ENCODE measurements around the gene CLIP3. TPM values are rescaled to one million over a fixed set of nuclear protein-coding genes. Genes with fewer than 3 reads are reported as not detected.

Gene CLIP3
- polyA plus RNA-seq, 2 of the 4 experiments (the other 2 are of a cell fraction), result 1.1 to 1.5 TPM

DNA sequence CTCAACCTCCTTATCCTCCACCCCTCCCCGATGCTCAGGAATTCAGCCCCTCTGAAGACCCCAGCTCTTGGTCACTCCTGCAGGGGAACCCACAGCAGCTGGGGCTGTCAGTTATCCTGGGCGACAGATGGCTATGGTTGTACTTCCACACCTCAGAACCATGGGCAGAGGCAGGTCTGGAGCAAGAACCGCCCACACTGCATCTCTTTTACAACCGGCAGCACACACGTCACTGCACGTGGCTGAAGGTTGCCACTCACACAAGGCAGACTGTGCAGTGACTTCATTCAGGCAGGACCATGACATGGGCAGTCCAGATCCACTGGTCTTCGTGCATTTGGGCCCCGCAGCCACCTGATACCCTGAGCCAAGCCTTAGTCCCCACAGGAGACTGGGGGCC is 59.2 kb downstream of the CLIP3 start:
- ChIA-PET POLR2A (no interaction called here), CTCF (interaction anchor here (0.7 to 1.7 kb wide), 2 partner anchors 11 to 872 kb away, joined by 3 to 6 read pairs; no protein-coding TSS in a partner anchor)
- H3K4me1 ChIP-seq, result no peaks in the 10 kb centered on the region
- TF ChIP-seq RCOR1 (IDR thresholded peaks at IDR 0.05; ENCODE audit: low read depth, low read length) (no peak), ESRRA (IDR thresholded peaks at IDR 0.05; ENCODE audit: borderline replicate concordance, low read length) (no peak), REST (IDR thresholded peaks at IDR 0.05) (peak; percentile 35; the same call in 1 of the 2 replicates), KDM1A (IDR thresholded peaks at IDR 0.05; ENCODE audit: low read depth) (no peak), CBX8 (IDR thresholded peaks at IDR 0.05) (no peak)
- peak in 1 of 2 experiments; percentile 39 for DNase-seq (ENCODE audit: low read depth in 1 of 2, low spot score in 1 of 2)
- no peak overlapping the region for H3K27ac ChIP-seq
- no peaks in the 10 kb centered on the region for H3K9me3 ChIP-seq
- peak; percentile 34 to 49; a peak in 4 of 6 replicates for ATAC-seq
- no peak overlapping the region for H3K4me3 ChIP-seq
- 6% methylated on average over 8 of the region's 8 CpGs for WGBS (ENCODE audit: missing lambda C conversion rate)
- H3K4me2 ChIP-seq, result no peak overlapping the region
- FAIRE-seq, result no peak

DNA sequence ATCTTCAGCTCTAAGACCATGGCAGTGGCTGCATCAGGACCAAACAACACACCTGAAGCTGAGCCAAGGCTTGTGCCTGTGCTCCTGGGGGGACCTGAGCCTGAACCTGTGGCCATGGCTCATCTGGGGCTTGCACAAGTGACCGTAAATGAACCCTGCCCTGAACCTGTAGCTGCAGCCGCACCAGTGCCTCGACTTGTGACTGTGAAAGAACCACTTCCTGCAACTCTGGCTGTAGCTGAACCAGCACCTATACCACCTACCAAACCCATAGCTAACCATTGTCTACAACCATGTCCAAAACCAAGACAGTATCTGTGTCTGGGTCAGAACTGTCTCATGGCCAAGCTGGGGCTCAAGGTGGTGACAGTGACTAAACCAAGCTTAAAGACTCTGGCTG is 65.9 kb downstream of the CLIP3 start:
- ChIA-PET POLR2A (no interaction called here), CTCF (interaction anchor here (1.2 to 2.7 kb wide), 5 partner anchors 10 to 265 kb away, joined by 3 to 8 read pairs (median 6); no protein-coding TSS in a partner anchor)
- Histone ChIP-seq H3K9me3 (no peaks in the 10 kb centered on the region), H3K27ac (no peak overlapping the region), H3K4me1 (no peaks in the 10 kb centered on the region), H3K4me2 (no peak overlapping the region), H3K4me3 (no peak overlapping the region)
- ATAC-seq (no peak), DNase-seq (ENCODE audit: low read depth in 1 of 2, low spot score in 1 of 2) (no peak), FAIRE-seq (peak; percentile 32)
- WGBS (ENCODE audit: missing lambda C conversion rate), result 31% methylated on average over 3 of the region's 3 CpGs
- TF ChIP-seq, protein P1, sequence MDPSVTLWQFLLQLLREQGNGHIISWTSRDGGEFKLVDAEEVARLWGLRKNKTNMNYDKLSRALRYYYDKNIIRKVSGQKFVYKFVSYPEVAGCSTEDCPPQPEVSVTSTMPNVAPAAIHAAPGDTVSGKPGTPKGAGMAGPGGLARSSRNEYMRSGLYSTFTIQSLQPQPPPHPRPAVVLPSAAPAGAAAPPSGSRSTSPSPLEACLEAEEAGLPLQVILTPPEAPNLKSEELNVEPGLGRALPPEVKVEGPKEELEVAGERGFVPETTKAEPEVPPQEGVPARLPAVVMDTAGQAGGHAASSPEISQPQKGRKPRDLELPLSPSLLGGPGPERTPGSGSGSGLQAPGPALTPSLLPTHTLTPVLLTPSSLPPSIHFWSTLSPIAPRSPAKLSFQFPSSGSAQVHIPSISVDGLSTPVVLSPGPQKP (IDR thresholded peaks at IDR 0.05; ENCODE audit: low read depth, low read length), result no peak
- TF ChIP-seq EHMT2 (IDR thresholded peaks at IDR 0.05; ENCODE audit: low read depth) (no peak), GATA3 (IDR thresholded peaks at IDR 0.05; ENCODE audit: borderline replicate concordance) (no peak)

Other genes starting within 250 kb of the CLIP3 start
- 0.86 and 0.92 TPM in 2 replicates for gene PRODH2, start 220.0 kb downstream of the CLIP3 start, polyA plus RNA-seq (2011; rRNA removed)
- 0.55 to 1.0 TPM (median 0.73 TPM) in 3 replicates for gene PRODH2, start 220.0 kb downstream of the CLIP3 start, polyA plus RNA-seq (2017; fragmentation: RNase III; extraction: RNeasy Plus Mini Kit Qiagen cat#74134 plus additional on column Dnase treatment)
- gene NPHS1, start 180.4 kb downstream of the CLIP3 start, polyA plus RNA-seq (2011; rRNA removed), result 0.27 and 0.30 TPM in 2 replicates
- 0.16 to 0.27 TPM (median 0.21 TPM) in 3 replicates for gene NPHS1, start 180.4 kb downstream of the CLIP3 start, polyA plus RNA-seq (2017; fragmentation: RNase III; extraction: RNeasy Plus Mini Kit Qiagen cat#74134 plus additional on column Dnase treatment)
- 0.26 and 0.34 TPM in 2 replicates for gene KIRREL2, start 176.0 kb downstream of the CLIP3 start, polyA plus RNA-seq (2011; rRNA removed)
- 0.21 to 0.75 TPM (median 0.54 TPM) in 3 replicates for gene KIRREL2, start 176.0 kb downstream of the CLIP3 start, polyA plus RNA-seq (2017; fragmentation: RNase III; extraction: RNeasy Plus Mini Kit Qiagen cat#74134 plus additional on column Dnase treatment)
- gene APLP1, start 164.3 kb downstream of the CLIP3 start, polyA plus RNA-seq (2011; rRNA removed), result 55.3 and 60.4 TPM in 2 replicates
- gene APLP1, start 164.3 kb downstream of the CLIP3 start, polyA plus RNA-seq (2017; fragmentation: RNase III; extraction: RNeasy Plus Mini Kit Qiagen cat#74134 plus additional on column Dnase treatment), result 52.1 to 54.8 TPM (median 54.7 TPM) in 3 replicates
- gene NFKBID, start 132.3 kb downstream of the CLIP3 start, polyA plus RNA-seq (2011; rRNA removed), result 4.0 and 4.1 TPM in 2 replicates
- gene NFKBID, start 132.3 kb downstream of the CLIP3 start, polyA plus RNA-seq (2017; fragmentation: RNase III; extraction: RNeasy Plus Mini Kit Qiagen cat#74134 plus additional on column Dnase treatment), result 8.5 to 14.8 TPM (median 9.6 TPM) in 3 replicates
- 0.19 TPM in 1 of 2 replicates, not detected in the other for gene HCST, start 130.3 kb downstream of the CLIP3 start, polyA plus RNA-seq (2011; rRNA removed)
- 0.49 to 0.69 TPM in 2 of 3 replicates, not detected in the other for gene HCST, start 130.3 kb downstream of the CLIP3 start, polyA plus RNA-seq (2017; fragmentation: RNase III; extraction: RNeasy Plus Mini Kit Qiagen cat#74134 plus additional on column Dnase treatment)
- not detected in 2 replicates for gene TYROBP, start 124.6 kb downstream of the CLIP3 start, polyA plus RNA-seq (2011; rRNA removed)
- 0.21 TPM in 1 of 3 replicates, not detected in the others for gene TYROBP, start 124.6 kb downstream of the CLIP3 start, polyA plus RNA-seq (2017; fragmentation: RNase III; extraction: RNeasy Plus Mini Kit Qiagen cat#74134 plus additional on column Dnase treatment)
- 2.4 and 3.1 TPM in 2 replicates for gene LRFN3, start 96.5 kb downstream of the CLIP3 start, polyA plus RNA-seq (2011; rRNA removed)
- gene LRFN3, start 96.5 kb downstream of the CLIP3 start, polyA plus RNA-seq (2017; fragmentation: RNase III; extraction: RNeasy Plus Mini Kit Qiagen cat#74134 plus additional on column Dnase treatment), result 12.8 to 17.1 TPM (median 16.6 TPM) in 3 replicates
- 22.8 and 25.3 TPM in 2 replicates for gene SDHAF1, start 37.7 kb downstream of the CLIP3 start, polyA plus RNA-seq (2011; rRNA removed)
- gene SDHAF1, start 37.7 kb downstream of the CLIP3 start, polyA plus RNA-seq (2017; fragmentation: RNase III; extraction: RNeasy Plus Mini Kit Qiagen cat#74134 plus additional on column Dnase treatment), result 22.6 to 27.1 TPM (median 23.2 TPM) in 3 replicates
- gene SYNE4, start 24.1 kb downstream of the CLIP3 start, polyA plus RNA-seq (2011; rRNA removed), result 0.56 and 0.60 TPM in 2 replicates
- gene SYNE4, start 24.1 kb downstream of the CLIP3 start, polyA plus RNA-seq (2017; fragmentation: RNase III; extraction: RNeasy Plus Mini Kit Qiagen cat#74134 plus additional on column Dnase treatment), result 0.37 to 0.49 TPM (median 0.44 TPM) in 3 replicates
- gene ALKBH6, start 18.7 kb downstream of the CLIP3 start, polyA plus RNA-seq (2011; rRNA removed), result 27.5 and 34.2 TPM in 2 replicates
- gene ALKBH6, start 18.7 kb downstream of the CLIP3 start, polyA plus RNA-seq (2017; fragmentation: RNase III; extraction: RNeasy Plus Mini Kit Qiagen cat#74134 plus additional on column Dnase treatment), result 40.4 to 47.1 TPM (median 46.4 TPM) in 3 replicates
- 3.1 and 3.2 TPM in 2 replicates for gene THAP8, start 21.4 kb upstream of the CLIP3 start, polyA plus RNA-seq (2011; rRNA removed)
- gene THAP8, start 21.4 kb upstream of the CLIP3 start, polyA plus RNA-seq (2017; fragmentation: RNase III; extraction: RNeasy Plus Mini Kit Qiagen cat#74134 plus additional on column Dnase treatment), result 7.0 to 7.5 TPM (median 7.5 TPM) in 3 replicates
- gene WDR62, start 22.0 kb upstream of the CLIP3 start, polyA plus RNA-seq (2011; rRNA removed), result 15.5 and 16.0 TPM in 2 replicates
- 30.9 to 34.1 TPM (median 32.9 TPM) in 3 replicates for gene WDR62, start 22.0 kb upstream of the CLIP3 start, polyA plus RNA-seq (2017; fragmentation: RNase III; extraction: RNeasy Plus Mini Kit Qiagen cat#74134 plus additional on column Dnase treatment)
- not detected in 2 replicates for gene OVOL3, start 78.3 kb upstream of the CLIP3 start, polyA plus RNA-seq (2011; rRNA removed)
- 0.14 to 0.63 TPM (median 0.31 TPM) in 3 replicates for gene OVOL3, start 78.3 kb upstream of the CLIP3 start, polyA plus RNA-seq (2017; fragmentation: RNase III; extraction: RNeasy Plus Mini Kit Qiagen cat#74134 plus additional on column Dnase treatment)
- 107 and 123 TPM in 2 replicates for gene POLR2I, start 82.0 kb upstream of the CLIP3 start, polyA plus RNA-seq (2011; rRNA removed)
- 264 to 284 TPM (median 277 TPM) in 3 replicates for gene POLR2I, start 82.0 kb upstream of the CLIP3 start, polyA plus RNA-seq (2017; fragmentation: RNase III; extraction: RNeasy Plus Mini Kit Qiagen cat#74134 plus additional on column Dnase treatment)
- 384 and 395 TPM in 2 replicates for gene TBCB, start 82.6 kb upstream of the CLIP3 start, polyA plus RNA-seq (2011; rRNA removed)
- gene TBCB, start 82.6 kb upstream of the CLIP3 start, polyA plus RNA-seq (2017; fragmentation: RNase III; extraction: RNeasy Plus Mini Kit Qiagen cat#74134 plus additional on column Dnase treatment), result 352 to 400 TPM (median 397 TPM) in 3 replicates
- 1,014 and 1,236 TPM in 2 replicates for gene CAPNS1, start 107.2 kb upstream of the CLIP3 start, polyA plus RNA-seq (2011; rRNA removed)
- 1,540 to 1,639 TPM (median 1,551 TPM) in 3 replicates for gene CAPNS1, start 107.2 kb upstream of the CLIP3 start, polyA plus RNA-seq (2017; fragmentation: RNase III; extraction: RNeasy Plus Mini Kit Qiagen cat#74134 plus additional on column Dnase treatment)
- gene COX7A1, start 119.6 kb upstream of the CLIP3 start, polyA plus RNA-seq (2011; rRNA removed), result not detected in 2 replicates
- gene COX7A1, start 119.6 kb upstream of the CLIP3 start, polyA plus RNA-seq (2017; fragmentation: RNase III; extraction: RNeasy Plus Mini Kit Qiagen cat#74134 plus additional on column Dnase treatment), result not detected in 3 replicates
- 5.6 and 6.8 TPM in 2 replicates for gene ZNF565, start 181.8 kb upstream of the CLIP3 start, polyA plus RNA-seq (2011; rRNA removed)
- 4.1 to 4.7 TPM (median 4.5 TPM) in 3 replicates for gene ZNF565, start 181.8 kb upstream of the CLIP3 start, polyA plus RNA-seq (2017; fragmentation: RNase III; extraction: RNeasy Plus Mini Kit Qiagen cat#74134 plus additional on column Dnase treatment)
- gene ZNF146, start 182.2 kb upstream of the CLIP3 start, polyA plus RNA-seq (2011; rRNA removed), result 293 and 362 TPM in 2 replicates
- 157 to 197 TPM (median 162 TPM) in 3 replicates for gene ZNF146, start 182.2 kb upstream of the CLIP3 start, polyA plus RNA-seq (2017; fragmentation: RNase III; extraction: RNeasy Plus Mini Kit Qiagen cat#74134 plus additional on column Dnase treatment)